Keratinocyte (primary cell): ENCODE data around the gene HMCES. TPM values are rescaled to one million over a fixed set of nuclear protein-coding genes. Genes with fewer than 3 reads are reported as not detected.

ENCODE experiments used
- DNase-seq: peaks from one replicate; pipeline ENCODE4 v3.0.0-alpha.2; 2011; ENCODE audit warnings: low read depth, missing footprints, low spot score
- FAIRE-seq: peaks from 2 replicates; lab custom pipeline; 2011; peaks lifted over from hg19 to GRCh38; lab: Jason Lieb, UNC
- H2AFZ ChIP-seq: 2 replicates; pipeline ENCODE4 v1.6.0; 2012; ENCODE audit warnings: low read length, control low read depth, inconsistent platforms; ENCODE audit not compliant: control insufficient read depth
- H3K27ac ChIP-seq: 2 replicates; pipeline ENCODE4 v1.5.1; 2011; ENCODE audit warnings: low read length; ENCODE audit not compliant: control insufficient read depth, insufficient read depth
- H3K27me3 ChIP-seq: 3 replicates; pipeline ENCODE4 v1.6.0; 2011; ENCODE audit warnings: low read length; ENCODE audit not compliant: control insufficient read depth, insufficient read depth; ENCODE audit errors: extremely low read depth
- H3K36me3 ChIP-seq, 2 experiments: 2 replicates in 1 of 2; 3 replicates in 1 of 2; pipeline ENCODE4 v1.5.1; 2011; ENCODE audit warnings: low read length in 2 of 2, mild to moderate bottlenecking in 1 of 2; ENCODE audit not compliant: control insufficient read depth in 2 of 2, insufficient read depth in 2 of 2; ENCODE audit errors: extremely low read depth in 1 of 2
- H3K4me1 ChIP-seq: 3 replicates; pipeline ENCODE4 v1.5.1; 2011; ENCODE audit warnings: low read length; ENCODE audit not compliant: control insufficient read depth, insufficient read depth; ENCODE audit errors: extremely low read depth
- H3K4me2 ChIP-seq: 3 replicates; pipeline ENCODE4 v1.6.0; 2011; ENCODE audit warnings: low read depth, low read length; ENCODE audit not compliant: control insufficient read depth, insufficient read depth; ENCODE audit errors: extremely low read depth
- H3K4me3 ChIP-seq, 3 experiments: fragments of 200-600 bp in 1 of 3; sonication (generic) in 1 of 3; 2 replicates in 2 of 3; 3 replicates in 1 of 3; pipeline ENCODE4 v1.5.1; 2011 to 2016; ENCODE audit warnings: low read length in 3 of 3, mild to moderate bottlenecking in 3 of 3, control low read depth in 2 of 3, inconsistent platforms in 1 of 3, low read depth in 1 of 3, mixed read lengths in 1 of 3, mixed run types in 1 of 3, moderate library complexity in 1 of 3; ENCODE audit not compliant: control insufficient read depth in 2 of 3, insufficient read depth in 2 of 3; ENCODE audit errors: extremely low read depth in 1 of 3
- H3K79me2 ChIP-seq: 2 replicates; pipeline ENCODE4 v1.6.0; 2012; ENCODE audit warnings: low read length; ENCODE audit not compliant: control insufficient read depth, insufficient read depth
- H3K9ac ChIP-seq: 3 replicates; pipeline ENCODE4 v1.6.0; 2011; ENCODE audit warnings: low read length; ENCODE audit not compliant: control insufficient read depth, insufficient read depth; ENCODE audit errors: extremely low read depth
- H3K9me1 ChIP-seq: 3 replicates; pipeline ENCODE4 v1.6.0; 2011; ENCODE audit warnings: low read length; ENCODE audit not compliant: control insufficient read depth, insufficient read depth; ENCODE audit errors: extremely low read depth
- H3K9me3 ChIP-seq: 2 replicates; pipeline ENCODE4 v1.5.1; 2012; ENCODE audit warnings: low read depth, low read length; ENCODE audit not compliant: control insufficient read depth
- H4K20me1 ChIP-seq: 3 replicates; pipeline ENCODE4 v1.6.0; 2011; ENCODE audit warnings: low read length; ENCODE audit not compliant: control insufficient read depth, insufficient read depth; ENCODE audit errors: extremely low read depth
- EZH2 ChIP-seq: IDR thresholded peaks from one replicate; pipeline ENCODE4 v1.6.1; 2012; ENCODE audit warnings: inconsistent platforms, mild to moderate bottlenecking, low read length, moderate library complexity
- dilution Hi-C: fragments of 300-500 bp; cut with MboI; formaldehyde crosslinking; loops from one replicate; pipeline ENCODE4 v1.7.0; 2020; ENCODE audit warnings: low sequenced_read_pairs; ENCODE audit not compliant: extremely low pct_ligation_motif_present
- polyA plus RNA-seq, 5 experiments: library from polyadenylated mRNA; depleted of rRNA in 3 of 5; stranded (reverse) in 3 of 5; stranded (forward) in 1 of 5; unstranded in 1 of 5; fragments of >200 nt; gene quantifications; 1 replicate in 1 of 5; 2 replicates in 3 of 5; 3 replicates in 1 of 5; pipeline versions ENCODE4 v1.2.1 to v1.2.3, GENCODE V29; 2011 to 2012; ENCODE audit warnings: missing spikeins in 2 of 5, low read depth in 1 of 5, low replicate concordance in 1 of 5
- TF ChIP-seq, protein P1 (sequence below), 3 experiments: IDR thresholded peaks in 1 of 3; conservative IDR thresholded peaks in 1 of 3; optimal IDR thresholded peaks in 1 of 3; 2 replicates in 2 of 3; 3 replicates in 1 of 3; pipeline versions ENCODE3 to v1.5.1; 2011; ENCODE audit warnings: low read length in 3 of 3, mild to moderate bottlenecking in 3 of 3, moderate library complexity in 2 of 3, control low read depth in 1 of 3, inconsistent platforms in 1 of 3; ENCODE audit not compliant: insufficient read depth in 2 of 3; ENCODE audit errors: extremely low read depth in 1 of 3

Gene HMCES
- polyA plus RNA-seq, 1 donor (not counting 4 experiments of a cell fraction or from before 2014, with no cell fraction given): 54.6 TPM

DNA sequence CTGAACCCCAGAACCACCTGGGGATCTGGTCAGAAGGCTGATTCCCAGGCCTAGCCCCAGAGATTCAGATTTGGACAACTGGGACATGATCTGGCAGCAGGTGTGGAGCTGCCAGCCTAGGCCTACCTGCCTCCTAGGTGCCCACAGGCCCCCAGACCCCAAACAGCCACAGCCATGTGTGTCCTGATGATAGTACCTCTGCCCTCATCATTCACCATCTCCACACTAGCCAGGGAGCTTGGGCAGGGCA, 34.7 kb downstream of the HMCES start:
- H3K4me1 ChIP-seq: peaks cover 40% of the 10 kb centered on the region
- H3K27me3 ChIP-seq: no peaks in the 10 kb centered on the region
- no peaks in the 10 kb centered on the region for H3K79me2 ChIP-seq
- no peak for DNase-seq
- no peaks in the 10 kb centered on the region for H3K36me3 ChIP-seq
- no peak overlapping the region for H3K4me2 ChIP-seq
- H3K27ac ChIP-seq: no peak overlapping the region
- dilution Hi-C loops: no loop called here
- no peak overlapping the region for H3K9ac ChIP-seq
- no peaks in the 10 kb centered on the region for H3K9me3 ChIP-seq
- no peak overlapping the region for H2AFZ ChIP-seq
- no peaks in the 10 kb centered on the region for H4K20me1 ChIP-seq
- no peak for FAIRE-seq
- TF ChIP-seq, protein P1, sequence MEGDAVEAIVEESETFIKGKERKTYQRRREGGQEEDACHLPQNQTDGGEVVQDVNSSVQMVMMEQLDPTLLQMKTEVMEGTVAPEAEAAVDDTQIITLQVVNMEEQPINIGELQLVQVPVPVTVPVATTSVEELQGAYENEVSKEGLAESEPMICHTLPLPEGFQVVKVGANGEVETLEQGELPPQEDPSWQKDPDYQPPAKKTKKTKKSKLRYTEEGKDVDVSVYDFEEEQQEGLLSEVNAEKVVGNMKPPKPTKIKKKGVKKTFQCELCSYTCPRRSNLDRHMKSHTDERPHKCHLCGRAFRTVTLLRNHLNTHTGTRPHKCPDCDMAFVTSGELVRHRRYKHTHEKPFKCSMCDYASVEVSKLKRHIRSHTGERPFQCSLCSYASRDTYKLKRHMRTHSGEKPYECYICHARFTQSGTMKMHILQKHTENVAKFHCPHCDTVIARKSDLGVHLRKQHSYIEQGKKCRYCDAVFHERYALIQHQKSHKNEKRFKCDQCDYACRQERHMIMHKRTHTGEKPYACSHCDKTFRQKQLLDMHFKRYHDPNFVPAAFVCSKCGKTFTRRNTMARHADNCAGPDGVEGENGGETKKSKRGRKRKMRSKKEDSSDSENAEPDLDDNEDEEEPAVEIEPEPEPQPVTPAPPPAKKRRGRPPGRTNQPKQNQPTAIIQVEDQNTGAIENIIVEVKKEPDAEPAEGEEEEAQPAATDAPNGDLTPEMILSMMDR (optimal IDR thresholded peaks at IDR 0.05 in 1 of 3, IDR thresholded peaks at IDR 0.05 in 1 of 3, conservative IDR thresholded peaks at IDR 0.05 in 1 of 3; ENCODE audit: extremely low read depth in 1 of 3, insufficient read depth in 2 of 3, low read length in 3 of 3): no peak
- no peak for TF ChIP-seq EZH2
- no peak overlapping the region for H3K4me3 ChIP-seq
- no peaks in the 10 kb centered on the region for H3K9me1 ChIP-seq

DNA sequence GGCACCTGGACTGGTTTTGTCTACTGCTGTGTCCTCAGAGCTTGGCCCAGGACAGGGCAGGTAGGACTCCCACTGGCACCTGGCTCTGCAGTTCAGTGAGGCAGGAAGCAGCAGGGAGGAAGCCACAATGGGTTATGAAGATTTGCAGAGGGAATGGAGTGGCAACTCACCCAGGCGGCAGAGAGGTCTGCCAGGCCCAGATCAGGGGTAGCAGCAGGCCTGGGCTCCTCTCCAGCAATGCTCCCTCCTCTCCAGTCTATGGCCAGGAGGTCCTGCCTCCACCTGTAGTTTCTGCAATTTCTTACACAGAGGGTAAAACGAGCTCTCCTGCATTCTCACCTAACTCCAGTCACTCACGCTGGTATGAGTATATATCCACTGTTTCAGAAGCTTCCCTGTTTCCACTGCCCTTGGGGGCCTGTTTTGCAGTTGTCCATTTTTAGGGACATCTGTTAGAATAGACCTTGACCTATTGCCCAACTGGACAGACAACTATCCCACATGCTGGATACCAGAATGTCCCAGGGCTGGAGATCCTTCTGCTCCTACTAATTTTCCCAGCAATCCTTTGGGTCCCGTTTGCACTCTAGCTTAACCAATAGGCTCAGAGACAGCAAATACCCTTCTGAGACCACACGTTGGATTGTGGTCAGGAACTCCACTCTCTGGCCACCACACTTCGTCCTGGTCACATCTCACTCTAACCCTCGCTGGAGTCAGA, 35.2 kb downstream of the HMCES start:
- no peaks in the 10 kb centered on the region for H3K27me3 ChIP-seq
- H3K9ac ChIP-seq: peak overlapping the region; percentile 93
- H3K27ac ChIP-seq: peak overlapping the region; percentile 6
- peak overlapping the region; percentile 91 for H3K4me2 ChIP-seq
- no peak for DNase-seq
- no peaks in the 10 kb centered on the region for H3K36me3 ChIP-seq
- TF ChIP-seq EZH2: no peak
- no peak overlapping the region for H3K4me3 ChIP-seq
- no peaks in the 10 kb centered on the region for H3K79me2 ChIP-seq
- H3K9me3 ChIP-seq: no peaks in the 10 kb centered on the region
- dilution Hi-C loops: no loop called here
- peaks cover 40% of the 10 kb centered on the region for H3K4me1 ChIP-seq
- FAIRE-seq: no peak
- H4K20me1 ChIP-seq: no peaks in the 10 kb centered on the region
- H2AFZ ChIP-seq: no peak overlapping the region
- H3K9me1 ChIP-seq: no peaks in the 10 kb centered on the region
